Measurements from ENCODE around the gene BRPF1.

BRPF1 gene

DNA sequence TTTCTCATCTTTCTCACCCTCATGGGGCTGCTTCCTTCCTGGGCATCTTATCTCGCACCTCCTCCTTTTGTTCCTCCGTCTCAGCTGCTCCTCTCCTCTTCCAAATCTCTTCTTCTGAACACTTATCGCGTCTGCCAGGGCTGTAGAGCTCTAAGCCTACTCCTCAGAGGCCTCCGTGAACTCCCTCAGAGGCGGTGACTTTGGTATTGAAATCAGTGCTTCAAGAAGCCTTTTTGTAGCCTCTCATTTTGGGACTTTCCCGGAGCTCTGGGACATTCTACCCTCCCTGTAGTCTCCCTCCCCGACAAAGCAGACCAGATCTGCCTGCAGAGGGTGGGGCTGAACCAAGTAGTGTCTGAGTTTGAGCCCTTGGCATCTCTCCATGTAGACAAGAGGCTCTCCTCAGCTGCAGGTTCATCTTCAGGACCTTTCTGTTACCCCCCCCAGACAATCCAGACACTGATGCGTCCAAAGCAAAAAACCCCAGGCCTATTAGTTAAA is 45.4 kb upstream of the BRPF1 start:
- peaks cover 96 to 100% (median 100%) of the 10 kb centered on the region in 3 donors for H3K36me3 ChIP-seq
- H3K27ac ChIP-seq = no peak overlapping the region
- no peak overlapping the region for H3K4me3 ChIP-seq
- no peak for DNase-seq
- intact Hi-C loops (cut with DNase I; ENCODE audit: low total_unique reads) = no loop called here
- H3K9me3 ChIP-seq = no peaks in the 10 kb centered on the region
- H3K4me1 ChIP-seq = no peaks in the 10 kb centered on the region
- no peaks in the 10 kb centered on the region for H3K27me3 ChIP-seq
- TF ChIP-seq, protein P1, sequence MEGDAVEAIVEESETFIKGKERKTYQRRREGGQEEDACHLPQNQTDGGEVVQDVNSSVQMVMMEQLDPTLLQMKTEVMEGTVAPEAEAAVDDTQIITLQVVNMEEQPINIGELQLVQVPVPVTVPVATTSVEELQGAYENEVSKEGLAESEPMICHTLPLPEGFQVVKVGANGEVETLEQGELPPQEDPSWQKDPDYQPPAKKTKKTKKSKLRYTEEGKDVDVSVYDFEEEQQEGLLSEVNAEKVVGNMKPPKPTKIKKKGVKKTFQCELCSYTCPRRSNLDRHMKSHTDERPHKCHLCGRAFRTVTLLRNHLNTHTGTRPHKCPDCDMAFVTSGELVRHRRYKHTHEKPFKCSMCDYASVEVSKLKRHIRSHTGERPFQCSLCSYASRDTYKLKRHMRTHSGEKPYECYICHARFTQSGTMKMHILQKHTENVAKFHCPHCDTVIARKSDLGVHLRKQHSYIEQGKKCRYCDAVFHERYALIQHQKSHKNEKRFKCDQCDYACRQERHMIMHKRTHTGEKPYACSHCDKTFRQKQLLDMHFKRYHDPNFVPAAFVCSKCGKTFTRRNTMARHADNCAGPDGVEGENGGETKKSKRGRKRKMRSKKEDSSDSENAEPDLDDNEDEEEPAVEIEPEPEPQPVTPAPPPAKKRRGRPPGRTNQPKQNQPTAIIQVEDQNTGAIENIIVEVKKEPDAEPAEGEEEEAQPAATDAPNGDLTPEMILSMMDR (IDR thresholded peaks at IDR 0.05) = no peak

DNA sequence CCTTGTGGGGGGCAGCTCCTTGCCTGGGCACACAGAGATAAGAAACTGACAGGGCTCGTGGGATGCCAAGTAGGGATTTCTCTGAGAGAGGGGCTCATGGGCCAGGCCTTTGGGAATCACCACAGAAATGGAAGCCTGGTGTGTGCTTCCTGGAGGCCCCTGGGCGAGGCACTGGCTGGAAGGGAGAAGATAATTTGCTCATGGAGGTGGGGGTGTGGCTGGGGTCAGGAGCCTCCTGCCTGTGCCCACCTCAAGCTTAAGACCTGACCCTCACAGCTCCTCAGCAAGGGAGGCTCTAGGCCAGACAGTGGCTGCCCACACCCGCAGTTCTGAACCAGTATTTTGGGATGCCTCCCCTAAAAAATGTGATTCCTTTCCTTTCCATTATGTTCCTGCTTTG is 44.8 kb upstream of the BRPF1 start:
- H3K4me1 ChIP-seq = no peaks in the 10 kb centered on the region
- H3K27me3 ChIP-seq = no peaks in the 10 kb centered on the region
- no peak overlapping the region for H3K27ac ChIP-seq
- no peaks in the 10 kb centered on the region for H3K9me3 ChIP-seq
- TF ChIP-seq, protein P1 (IDR thresholded peaks at IDR 0.05) = no peak
- H3K4me3 ChIP-seq = no peak overlapping the region
- no peak for DNase-seq
- peaks cover 96 to 100% (median 100%) of the 10 kb centered on the region in 3 donors for H3K36me3 ChIP-seq
- intact Hi-C loops (cut with DNase I; ENCODE audit: low total_unique reads) = no loop called here

DNA sequence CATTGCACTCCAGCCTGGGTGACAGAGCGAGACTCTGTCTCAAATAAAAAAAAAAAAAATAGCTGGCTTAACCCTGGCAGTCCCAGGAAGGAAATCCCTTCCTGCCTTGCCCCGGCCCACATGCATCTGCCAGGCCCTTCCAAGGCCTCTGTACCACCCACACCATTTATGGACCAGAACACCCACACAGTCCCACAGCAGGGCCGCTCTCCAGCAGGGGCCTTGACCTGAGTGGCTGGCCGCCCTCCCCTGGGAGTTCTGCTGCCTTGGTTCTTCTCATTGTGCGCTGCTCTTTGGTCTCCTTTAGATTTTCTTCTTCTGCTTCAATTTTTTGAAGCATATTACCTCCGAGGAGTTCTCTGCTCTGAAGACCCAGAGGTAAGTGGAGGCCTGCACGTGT is 44.0 kb upstream of the BRPF1 start:
- H3K27ac ChIP-seq = no peak overlapping the region
- H3K4me3 ChIP-seq = no peak overlapping the region
- no peaks in the 10 kb centered on the region for H3K4me1 ChIP-seq
- peaks cover 97 to 100% (median 99%) of the 10 kb centered on the region in 3 donors for H3K36me3 ChIP-seq
- H3K9me3 ChIP-seq = no peaks in the 10 kb centered on the region
- TF ChIP-seq, protein P1 (IDR thresholded peaks at IDR 0.05) = no peak
- intact Hi-C loops (cut with DNase I; ENCODE audit: low total_unique reads) = no loop called here
- DNase-seq = no peak
- no peaks in the 10 kb centered on the region for H3K27me3 ChIP-seq

DNA sequence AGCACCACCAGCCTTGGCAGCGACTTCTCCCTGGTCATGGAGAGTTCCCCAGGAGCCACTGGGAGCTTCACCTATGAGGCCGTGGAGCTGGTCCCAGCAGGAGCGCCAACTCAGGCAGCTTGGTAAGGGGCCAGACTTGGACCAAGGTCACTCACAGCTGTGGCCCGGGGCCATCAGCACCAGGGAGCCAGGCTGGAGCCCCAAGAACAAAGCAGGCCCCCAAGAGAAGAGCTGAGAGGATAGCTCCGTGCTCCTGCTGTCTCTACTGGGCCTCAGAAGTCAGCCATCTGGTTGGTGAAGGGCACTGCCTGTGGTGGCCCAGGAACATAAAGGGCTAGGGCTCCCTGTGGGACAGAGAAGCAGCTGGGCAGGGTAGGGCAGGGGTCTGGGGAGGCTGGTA is 42.6 kb upstream of the BRPF1 start:
- Histone ChIP-seq H3K9me3 (no peaks in the 10 kb centered on the region), H3K4me3 (no peak overlapping the region), H3K36me3 (peaks cover 97 to 100% (median 99%) of the 10 kb centered on the region in 3 donors), H3K4me1 (no peaks in the 10 kb centered on the region), H3K27me3 (no peaks in the 10 kb centered on the region), H3K27ac (no peak overlapping the region)
- intact Hi-C loops (cut with DNase I; ENCODE audit: low total_unique reads) = no loop called here
- no peak for DNase-seq
- TF ChIP-seq, protein P1 (IDR thresholded peaks at IDR 0.05) = no peak

DNA sequence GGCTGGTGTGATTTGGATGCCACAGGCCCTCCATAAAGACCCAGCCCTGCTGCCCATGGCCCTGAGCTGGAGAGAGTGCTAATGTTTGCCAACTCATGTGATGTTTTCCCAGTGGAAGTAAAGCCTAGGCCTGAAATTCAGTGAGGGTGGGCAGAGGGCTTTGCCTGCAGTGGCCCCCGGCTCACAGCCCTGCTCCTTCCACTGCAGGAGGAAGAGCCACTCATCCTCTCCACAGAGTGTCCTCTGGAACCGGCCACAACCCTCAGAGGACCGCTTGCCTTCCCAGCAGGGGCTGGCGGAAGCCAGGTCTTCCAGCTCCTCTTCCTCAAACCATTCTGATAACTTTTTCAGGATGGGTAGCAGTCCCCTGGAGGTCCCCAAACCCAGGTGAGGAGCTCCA is 41.8 kb upstream of the BRPF1 start:
- Histone ChIP-seq H3K4me3 (no peak overlapping the region), H3K36me3 (peaks cover 97 to 100% (median 99%) of the 10 kb centered on the region in 3 donors), H3K9me3 (no peaks in the 10 kb centered on the region), H3K27me3 (no peaks in the 10 kb centered on the region), H3K27ac (no peak overlapping the region), H3K4me1 (no peaks in the 10 kb centered on the region)
- intact Hi-C loops (cut with DNase I; ENCODE audit: low total_unique reads) = no loop called here
- TF ChIP-seq, protein P1 (IDR thresholded peaks at IDR 0.05) = no peak
- DNase-seq = no peak
